GM12891 (cell line): ENCODE measurements around the gene PCDH15.

ENCODE experiments used
- DNase-seq: peaks from one replicate; pipeline ENCODE4 v3.0.0; 2011; ENCODE audit warnings: low spot score; ENCODE audit not compliant: insufficient read length
- FAIRE-seq: peaks from 2 replicates; lab custom pipeline; 2011; peaks lifted over from hg19 to GRCh38; lab: Jason Lieb, UNC
- PAX5 ChIP-seq: IDR thresholded peaks from 2 replicates; pipeline ENCODE4 v1.6.1; 2011; ENCODE audit warnings: low read length, moderate library complexity, mild to moderate bottlenecking; ENCODE audit not compliant: insufficient read depth, severe bottlenecking
- POLR2A ChIP-seq: IDR thresholded peaks from 2 replicates; pipeline ENCODE4 v1.6.1; 2011; ENCODE audit warnings: low read depth, low read length, control low read depth
- POLR2AphosphoS5 ChIP-seq: IDR thresholded peaks from 2 replicates; pipeline ENCODE4 v1.6.1; 2011; ENCODE audit warnings: low read depth, low read length, control low read depth
- POU2F2 ChIP-seq: IDR thresholded peaks from 2 replicates; pipeline ENCODE4 v1.6.1; 2011; ENCODE audit warnings: low read depth, mild to moderate bottlenecking, control low read depth, low read length, moderate library complexity
- SPI1 ChIP-seq: IDR thresholded peaks from 2 replicates; pipeline ENCODE4 v1.6.1; 2011; ENCODE audit warnings: low read depth, low read length, control low read depth
- TAF1 ChIP-seq: IDR thresholded peaks from 2 replicates; pipeline ENCODE4 v1.6.1; 2011; ENCODE audit warnings: low read depth, low read length, control low read depth

PCDH15 gene

DNA sequence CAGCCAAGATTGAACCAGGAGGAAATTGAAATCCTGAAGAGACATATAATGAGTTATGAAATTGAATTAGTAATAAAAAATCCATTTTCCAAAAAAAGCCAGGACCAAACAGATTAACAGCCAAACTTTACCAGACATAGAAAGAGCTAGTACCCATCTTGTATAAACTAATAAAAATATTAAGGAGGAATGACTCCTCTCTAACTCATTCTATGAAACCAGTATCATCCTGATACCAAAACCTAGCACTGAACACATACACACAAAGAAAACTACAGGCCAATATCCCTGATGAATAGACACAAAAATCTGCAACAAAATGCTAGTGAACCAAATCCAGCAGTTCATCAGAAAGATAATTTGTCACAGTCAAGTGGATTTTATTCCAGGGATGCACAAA lies 140.6 kb downstream of the PCDH15 start:
- FAIRE-seq, result no peak

DNA sequence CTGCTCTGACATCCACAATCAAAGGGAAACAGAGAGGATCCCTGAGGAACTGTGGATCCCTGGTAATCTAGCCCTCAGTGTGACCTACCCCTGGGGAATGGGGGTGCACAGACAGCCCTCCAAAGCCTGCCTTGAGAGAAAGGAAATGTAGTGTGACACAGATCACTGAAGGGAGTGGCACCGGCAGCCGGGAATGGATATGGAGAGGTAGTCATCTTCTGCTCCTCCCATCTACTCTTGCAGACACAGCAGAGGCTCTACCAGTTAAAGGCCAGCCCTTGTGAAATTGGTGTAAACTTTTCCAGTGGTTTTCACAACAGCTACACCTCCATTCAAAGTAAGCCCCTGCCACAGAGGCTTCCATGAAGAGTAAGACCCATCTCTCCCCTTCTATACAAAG lies 144.4 kb downstream of the PCDH15 start:
- FAIRE-seq, result no peak

More for the DNA sequence above, 140.6 kb downstream of the PCDH15 start:
- TF ChIP-seq PAX5 (no peak), POLR2AphosphoS5 (no peak), POU2F2 (no peak), SPI1 (no peak), TAF1 (no peak), POLR2A (no peak)
- DNase-seq, result no peak

DNA sequence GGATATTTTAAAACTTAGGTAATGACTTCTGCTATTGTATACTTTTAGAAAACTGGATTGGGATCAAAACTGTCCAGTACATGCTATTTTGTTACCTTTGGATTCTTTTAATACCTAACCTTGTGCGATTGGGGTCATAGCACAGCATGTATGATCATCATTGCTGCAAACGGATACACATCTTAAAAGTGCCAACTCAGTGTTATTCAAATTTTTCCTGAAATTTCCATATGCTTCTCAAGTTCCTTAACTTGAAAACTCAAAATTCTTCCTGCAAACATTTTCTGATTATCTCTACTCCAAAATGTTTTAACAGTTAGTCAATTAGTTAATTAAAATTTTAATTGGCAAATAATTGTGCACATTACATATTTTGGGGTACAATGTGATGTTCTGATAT lies 147.5 kb downstream of the PCDH15 start:
- no peak for FAIRE-seq
- TF ChIP-seq POU2F2 (no peak), SPI1 (no peak), TAF1 (no peak), PAX5 (no peak), POLR2AphosphoS5 (no peak), POLR2A (no peak)
- DNase-seq, result no peak

More for the DNA sequence above, 144.4 kb downstream of the PCDH15 start:
- TF ChIP-seq TAF1, result no peak
- DNase-seq, result no peak

DNA sequence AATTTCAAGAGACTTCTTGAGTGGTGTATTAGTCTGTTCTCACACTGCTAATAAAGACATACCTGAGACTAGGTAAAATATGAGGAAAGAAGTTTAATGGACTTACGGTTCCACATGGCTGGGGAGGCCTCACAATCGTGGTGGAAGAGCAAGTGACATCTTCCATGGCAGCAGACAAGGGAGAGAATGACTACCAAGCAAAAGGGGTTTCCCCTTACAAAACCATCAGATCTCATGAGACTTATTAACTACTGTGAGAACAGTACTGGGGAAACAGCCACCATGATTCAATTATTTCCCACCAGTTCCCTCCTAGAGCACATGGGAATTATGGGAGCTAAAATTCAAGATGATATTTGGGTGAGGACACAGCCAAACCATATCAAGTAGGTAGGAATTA lies 150.5 kb downstream of the PCDH15 start:
- FAIRE-seq (no peak), DNase-seq (no peak)
- TF ChIP-seq POLR2AphosphoS5 (no peak), POLR2A (no peak), POU2F2 (no peak), SPI1 (no peak), TAF1 (no peak), PAX5 (no peak)

DNA sequence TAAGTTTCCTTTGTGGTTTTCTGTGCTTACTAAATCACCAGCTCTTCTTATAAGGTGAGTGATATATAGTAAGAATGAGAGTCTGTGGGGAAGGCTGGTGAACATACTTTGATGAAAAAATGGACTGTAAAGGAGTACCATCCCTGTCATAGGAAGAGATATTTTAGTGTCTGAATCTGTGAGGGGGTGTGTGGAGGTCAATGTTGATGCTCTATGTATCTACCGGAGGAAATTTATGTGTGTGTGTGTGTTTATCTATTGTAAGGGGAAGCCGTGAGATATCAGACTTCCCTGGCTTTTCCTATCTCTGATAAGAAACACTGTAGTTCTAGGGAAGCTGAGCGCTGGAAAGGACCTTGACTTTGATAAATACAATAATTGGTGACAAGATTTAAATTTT lies 179.0 kb downstream of the PCDH15 start:
- FAIRE-seq, result no peak

DNA sequence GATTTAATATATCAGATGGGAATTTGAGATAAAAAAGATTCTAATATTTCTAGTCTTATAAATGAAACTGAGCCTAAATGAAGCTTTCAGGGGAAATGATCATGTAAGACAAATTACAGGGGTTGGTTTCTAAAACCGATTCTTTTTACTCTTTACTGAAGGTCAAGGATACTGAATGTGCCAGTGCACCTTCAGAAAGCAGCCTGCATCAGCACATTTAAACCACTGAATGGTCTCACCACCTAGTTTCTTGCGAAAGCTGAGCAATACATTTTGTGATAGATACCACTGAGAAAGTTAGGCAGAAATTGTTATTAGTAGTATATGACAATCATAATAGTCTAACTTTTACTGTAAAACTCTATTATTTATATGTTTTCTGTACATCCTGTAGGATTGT lies 180.7 kb downstream of the PCDH15 start:
- no peak for TF ChIP-seq POLR2AphosphoS5
- TF ChIP-seq TAF1, result no peak
- no peak for TF ChIP-seq SPI1
- TF ChIP-seq POLR2A, result no peak
- TF ChIP-seq POU2F2, result no peak
- no peak for TF ChIP-seq PAX5
- DNase-seq (no peak), FAIRE-seq (no peak)

More for the DNA sequence above, 179.0 kb downstream of the PCDH15 start:
- DNase-seq, result no peak
- TF ChIP-seq POU2F2, result no peak

DNA sequence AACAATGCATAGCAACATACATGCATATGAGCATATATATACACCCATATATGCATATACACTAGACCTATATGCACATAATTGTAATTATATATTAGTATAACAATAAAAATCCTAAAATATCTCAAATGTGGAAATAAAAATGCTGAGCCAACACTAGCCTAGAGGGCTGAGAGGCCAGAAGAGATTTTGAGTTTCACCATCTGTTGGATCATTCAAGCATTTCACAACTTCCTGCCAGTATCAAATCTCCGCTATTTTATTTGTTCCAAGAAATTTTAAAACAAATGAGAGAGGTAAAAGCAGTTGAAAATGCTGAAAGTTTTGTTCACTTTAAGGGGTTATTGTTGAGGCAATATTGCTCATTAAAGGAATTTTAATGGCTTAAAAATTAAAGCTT lies 187.0 kb downstream of the PCDH15 start:
- DNase-seq (no peak), FAIRE-seq (no peak)
- TF ChIP-seq PAX5 (no peak), POU2F2 (no peak), SPI1 (no peak), POLR2A (no peak), POLR2AphosphoS5 (no peak), TAF1 (no peak)

DNA sequence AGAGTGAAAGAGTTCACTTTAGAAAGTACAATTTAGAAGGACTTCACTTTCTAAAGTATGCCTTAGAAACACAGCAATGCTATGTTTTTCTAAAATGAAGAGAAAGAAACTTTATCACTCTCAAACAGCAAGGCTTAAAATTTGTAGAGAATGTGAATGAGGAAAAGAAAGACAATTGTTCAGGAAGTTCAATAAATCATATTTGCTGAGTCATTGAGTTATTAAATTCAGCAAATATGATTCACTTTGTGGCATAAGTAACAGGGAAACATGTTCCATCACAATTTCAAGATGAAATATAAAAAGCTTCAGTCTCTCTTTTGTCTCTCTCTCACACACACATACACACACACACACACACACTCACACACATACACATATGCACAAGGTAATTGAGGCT lies 187.9 kb downstream of the PCDH15 start:
- DNase-seq (no peak), FAIRE-seq (no peak)
- TF ChIP-seq PAX5, result no peak
- TF ChIP-seq POLR2AphosphoS5, result no peak
- TF ChIP-seq SPI1, result no peak
- no peak for TF ChIP-seq TAF1
- TF ChIP-seq POLR2A, result no peak
- TF ChIP-seq POU2F2, result no peak

DNA sequence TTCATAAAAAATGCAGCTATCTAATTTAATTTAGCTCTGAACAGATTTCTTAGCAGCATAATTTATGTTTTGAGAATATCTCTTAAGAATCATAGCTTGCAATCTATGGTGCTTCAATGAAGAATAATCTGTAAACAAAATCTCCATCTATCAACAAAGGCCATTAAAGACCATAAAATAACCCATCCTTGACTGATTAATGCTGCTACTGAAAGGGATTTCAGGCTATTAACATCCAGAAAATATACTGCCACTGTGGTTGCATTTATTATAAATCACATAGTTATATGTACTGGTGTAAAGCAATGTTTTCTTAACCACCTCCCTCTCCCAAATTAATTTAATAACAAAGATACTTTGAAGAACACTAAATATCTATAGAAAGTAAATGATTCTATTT lies 191.6 kb downstream of the PCDH15 start:
- TF ChIP-seq SPI1 (no peak), PAX5 (no peak), POU2F2 (no peak), POLR2A (no peak), TAF1 (no peak), POLR2AphosphoS5 (no peak)
- FAIRE-seq (no peak), DNase-seq (no peak)

DNA sequence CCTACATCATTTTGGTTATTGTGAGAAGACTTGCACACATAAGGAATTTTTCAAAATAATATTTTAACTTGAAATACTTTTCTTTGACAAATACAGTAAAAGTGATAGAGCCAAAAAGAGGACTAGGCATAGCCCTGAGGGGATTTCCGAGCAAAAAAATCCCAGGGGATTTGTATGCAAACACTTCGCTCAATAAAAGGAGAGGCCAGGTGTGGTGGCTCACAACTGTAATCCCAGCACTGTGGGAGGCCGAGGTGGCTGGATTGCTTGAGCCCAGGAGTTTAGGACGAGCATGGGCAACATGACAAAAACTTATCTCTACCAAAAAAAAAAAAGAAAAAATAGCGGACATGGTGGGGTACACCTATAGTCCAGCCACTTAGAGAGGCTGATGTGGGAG lies 193.0 kb downstream of the PCDH15 start:
- FAIRE-seq (no peak), DNase-seq (no peak)
- TF ChIP-seq TAF1 (no peak), PAX5 (no peak), SPI1 (no peak), POU2F2 (no peak), POLR2A (no peak), POLR2AphosphoS5 (no peak)
